ENCODE data around the gene LARGE1.
"Not testable (repeated sequence)": the region's sequence is repeated elsewhere in the genome, so short reads cannot be mapped to it uniquely, and the experiment has no call there.

DNA sequence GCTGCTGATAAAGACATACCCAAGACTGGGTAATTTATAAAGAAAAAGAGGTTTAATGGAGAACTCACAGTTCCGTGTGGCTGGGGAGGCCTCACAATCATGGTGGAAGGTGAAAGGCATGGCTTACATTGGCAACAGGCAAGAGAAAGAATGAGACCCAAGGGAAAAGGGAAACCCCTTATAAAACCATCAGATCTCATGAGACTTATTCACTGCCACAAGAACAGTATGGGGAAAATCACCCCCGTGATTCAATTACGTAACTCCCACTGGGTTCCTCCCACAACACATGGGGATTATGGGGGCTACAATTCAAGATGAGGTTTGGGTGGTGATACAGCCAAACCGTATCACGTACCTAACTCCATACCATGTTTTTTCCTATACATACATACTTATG lies 557.0 kb downstream of the LARGE1 start:
- TF ChIP-seq, protein P1, sequence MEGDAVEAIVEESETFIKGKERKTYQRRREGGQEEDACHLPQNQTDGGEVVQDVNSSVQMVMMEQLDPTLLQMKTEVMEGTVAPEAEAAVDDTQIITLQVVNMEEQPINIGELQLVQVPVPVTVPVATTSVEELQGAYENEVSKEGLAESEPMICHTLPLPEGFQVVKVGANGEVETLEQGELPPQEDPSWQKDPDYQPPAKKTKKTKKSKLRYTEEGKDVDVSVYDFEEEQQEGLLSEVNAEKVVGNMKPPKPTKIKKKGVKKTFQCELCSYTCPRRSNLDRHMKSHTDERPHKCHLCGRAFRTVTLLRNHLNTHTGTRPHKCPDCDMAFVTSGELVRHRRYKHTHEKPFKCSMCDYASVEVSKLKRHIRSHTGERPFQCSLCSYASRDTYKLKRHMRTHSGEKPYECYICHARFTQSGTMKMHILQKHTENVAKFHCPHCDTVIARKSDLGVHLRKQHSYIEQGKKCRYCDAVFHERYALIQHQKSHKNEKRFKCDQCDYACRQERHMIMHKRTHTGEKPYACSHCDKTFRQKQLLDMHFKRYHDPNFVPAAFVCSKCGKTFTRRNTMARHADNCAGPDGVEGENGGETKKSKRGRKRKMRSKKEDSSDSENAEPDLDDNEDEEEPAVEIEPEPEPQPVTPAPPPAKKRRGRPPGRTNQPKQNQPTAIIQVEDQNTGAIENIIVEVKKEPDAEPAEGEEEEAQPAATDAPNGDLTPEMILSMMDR (conservative IDR thresholded peaks at IDR 0.05; ENCODE audit: low read depth, low read length) = not testable (repeated sequence)
- not testable (repeated sequence) for TF ChIP-seq EZH2phosphoT487 (IDR thresholded peaks at IDR 0.05; ENCODE audit: borderline replicate concordance, low read length)
